ENCODE results near the gene BUB1B.

BUB1B gene

DNA sequence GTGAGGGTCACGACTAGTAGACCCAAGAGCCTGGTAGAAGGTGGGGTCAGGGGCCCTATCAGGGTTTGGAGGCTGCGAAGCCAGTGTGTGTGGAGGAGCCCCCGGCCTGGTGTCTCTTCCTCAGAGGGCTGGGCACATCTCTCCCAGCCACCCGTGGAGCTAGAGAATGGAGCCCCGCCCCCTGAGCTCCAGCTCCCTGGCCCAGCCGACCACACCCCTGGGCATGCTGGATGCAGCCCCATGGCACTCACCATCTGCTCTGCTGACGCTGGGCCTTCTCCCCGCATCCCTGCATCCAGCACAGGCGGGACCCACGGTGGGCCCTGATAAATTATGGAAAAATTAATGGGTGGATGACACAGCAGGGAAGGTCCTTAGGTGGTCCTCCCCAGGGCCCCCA, 104.5 kb downstream of the BUB1B start:
- no peak for DNase-seq
- no peak overlapping the region for H3K27ac ChIP-seq
- no peak for TF ChIP-seq CTCF (IDR thresholded peaks at IDR 0.05; ENCODE audit: low read depth, low read length, missing control alignments)
- H3K27me3 ChIP-seq (replicated peaks), result no peaks in the 10 kb centered on the region
- no peaks in the 10 kb centered on the region for H3K36me3 ChIP-seq (replicated peaks)
- H3K4me3 ChIP-seq (ENCODE audit: low read depth, low read length), result no peak overlapping the region
- in situ Hi-C loops (cut with HindIII; ENCODE audit: low pct_ligation_motif_present, low sequenced_read_pairs), result no loop called here

- H3K27ac ChIP-seq, result no peak overlapping the region
- no peaks in the 10 kb centered on the region for H3K36me3 ChIP-seq (replicated peaks)
- no peaks in the 10 kb centered on the region for H3K27me3 ChIP-seq (replicated peaks)
Measured at GRCh38 chr15:40265875-40266274, 105.0 kb downstream of the BUB1B start.

DNA sequence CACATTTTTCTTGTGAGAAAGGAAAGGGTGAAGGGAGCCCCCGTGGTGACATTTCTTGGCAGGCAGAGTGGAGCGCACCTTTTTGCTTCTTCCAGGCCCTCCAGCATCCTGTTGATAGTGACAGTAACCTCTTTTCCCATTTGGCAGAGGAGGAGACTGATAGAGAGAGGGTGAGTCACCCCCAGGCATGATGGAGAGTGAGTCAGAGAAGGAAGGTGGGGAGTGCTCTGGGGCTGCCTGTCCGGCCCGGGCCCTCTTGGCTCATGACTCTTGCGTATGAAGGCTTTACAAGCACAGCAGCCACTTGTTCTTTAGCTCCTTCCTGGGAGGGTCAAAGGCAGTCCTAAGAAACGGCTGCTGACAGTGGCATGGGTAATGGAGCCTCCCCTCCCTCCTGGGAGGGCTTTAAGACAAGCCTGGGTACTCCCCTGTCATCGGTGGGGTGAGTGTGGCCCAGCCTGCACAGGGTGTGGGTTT, 106.0 kb downstream of the BUB1B start:
- Histone ChIP-seq H3K36me3 (replicated peaks) (no peaks in the 10 kb centered on the region), H3K27ac (peak overlapping the region; percentile 57), H3K4me3 (ENCODE audit: low read depth, low read length) (no peak overlapping the region), H3K27me3 (replicated peaks) (no peaks in the 10 kb centered on the region)
- DNase-seq, result peak; percentile 96
- in situ Hi-C loops (cut with HindIII; ENCODE audit: low pct_ligation_motif_present, low sequenced_read_pairs), result no loop called here
- TF ChIP-seq CTCF (IDR thresholded peaks at IDR 0.05; ENCODE audit: low read depth, low read length, missing control alignments), result no peak

More at GRCh38 chr15:40265875-40266274, 105.0 kb downstream of the BUB1B start:
- no peak for TF ChIP-seq CTCF (IDR thresholded peaks at IDR 0.05; ENCODE audit: low read depth, low read length, missing control alignments)
- in situ Hi-C loops (cut with HindIII; ENCODE audit: low pct_ligation_motif_present, low sequenced_read_pairs), result no loop called here
- no peak overlapping the region for H3K4me3 ChIP-seq (ENCODE audit: low read depth, low read length)
- no peak for DNase-seq

GRCh38 chr15:40267670-40268069, 106.8 kb downstream of the BUB1B start:
- in situ Hi-C loops (cut with HindIII; ENCODE audit: low pct_ligation_motif_present, low sequenced_read_pairs), result no loop called here
- H3K36me3 ChIP-seq (replicated peaks), result no peaks in the 10 kb centered on the region
- DNase-seq, result no peak
- no peak for TF ChIP-seq CTCF (IDR thresholded peaks at IDR 0.05; ENCODE audit: low read depth, low read length, missing control alignments)
- H3K27me3 ChIP-seq (replicated peaks), result no peaks in the 10 kb centered on the region
- no peak overlapping the region for H3K27ac ChIP-seq
- H3K4me3 ChIP-seq (ENCODE audit: low read depth, low read length), result no peak overlapping the region

- in situ Hi-C loops (cut with HindIII; ENCODE audit: low pct_ligation_motif_present, low sequenced_read_pairs), result loop anchor here (5.0 kb wide), 1 partner anchor 42 kb away; no protein-coding TSS in a partner anchor
Measured at GRCh38 chr15:40269604-40270003, 108.7 kb downstream of the BUB1B start.

More at GRCh38 chr15:40269604-40270003, 108.7 kb downstream of the BUB1B start:
- TF ChIP-seq CTCF (IDR thresholded peaks at IDR 0.05; ENCODE audit: low read depth, low read length, missing control alignments), result no peak
- Histone ChIP-seq H3K27me3 (replicated peaks) (no peaks in the 10 kb centered on the region), H3K36me3 (replicated peaks) (no peaks in the 10 kb centered on the region), H3K4me3 (ENCODE audit: low read depth, low read length) (no peak overlapping the region), H3K27ac (no peak overlapping the region)
- DNase-seq, result no peak
